Activated T-helper 1 cell treated with anti-CD3 and anti-CD28 coated beads, Interleukin-12 subunit alpha, Interleukin-12 subunit beta, Interleukin-2, Interleukin-4 antibody, amounts not matched to agents 30 ng/mL and 10 ng/mL and 1 ng/mL, durations not matched to agents 14 hours and 24 hours and 36 hours (primary cell): ENCODE results near the gene C2CD4A. TPM values are rescaled to one million over a fixed set of nuclear protein-coding genes. Genes with fewer than 3 reads are reported as not detected.

ENCODE experiments used
- DNase-seq: peaks from one replicate; pipeline ENCODE4 v3.0.0; 2021; ENCODE audit warnings: low spot score
- H3K27ac Mint-ChIP-seq: one replicate; pipeline ENCODE4 v1.8.0; 2021; ENCODE audit warnings: mild to moderate bottlenecking, mixed read lengths
- H3K27me3 Mint-ChIP-seq: one replicate; pipeline ENCODE4 v1.8.0; 2022; ENCODE audit warnings: mild to moderate bottlenecking, moderate library complexity, mixed read lengths; ENCODE audit not compliant: insufficient read depth
- H3K36me3 Mint-ChIP-seq: one replicate; pipeline ENCODE4 v1.8.0; 2021; ENCODE audit warnings: low read depth, mixed read lengths
- H3K4me1 Mint-ChIP-seq: one replicate; pipeline ENCODE4 v1.8.0; 2021; ENCODE audit warnings: low read depth, mixed read lengths
- H3K4me3 Mint-ChIP-seq: one replicate; pipeline ENCODE4 v1.8.0; 2021; ENCODE audit warnings: mild to moderate bottlenecking, moderate library complexity, mixed read lengths
- H3K9me3 Mint-ChIP-seq: one replicate; pipeline ENCODE4 v1.8.0; 2021; ENCODE audit warnings: mixed read lengths
- intact Hi-C: fragments of 100-400 bp; cut with micrococcal nuclease; formaldehyde crosslinking; loops from one replicate; pipeline ENCODE4 v1.15.1; 2024
- total RNA-seq: library from RNA; stranded (reverse); gene quantifications from 2 replicates; pipeline ENCODE4 v1.2.3, GENCODE V29; 2022

The C2CD4A gene
- total RNA-seq, 1 donor from 2014 or later, result 0.13 TPM

- Mint-ChIP-seq H3K4me1 (peaks cover 22% of the 10 kb centered on the region), H3K9me3 (no peaks in the 10 kb centered on the region), H3K27me3 (peaks cover 44% of the 10 kb centered on the region), H3K27ac (peak overlapping the region; percentile 47), H3K36me3 (peaks cover 2% of the 10 kb centered on the region), H3K4me3 (peak overlapping the region; percentile 78)
- intact Hi-C loops, result loop anchor here (1.0 to 5.0 kb wide), 3 partner anchors 7 to 85 kb away; partner anchors contain the start of gene VPS13C
- peak; percentile 11 for DNase-seq
Measured at GRCh38 chr15:62067448-62068044, 769 bp downstream of the C2CD4A start.

GRCh38 chr15:62068071-62068809 lies 1.5 kb downstream of the C2CD4A start:
- Mint-ChIP-seq H3K4me3 (peak overlapping the region; percentile 81), H3K4me1 (peaks cover 22% of the 10 kb centered on the region), H3K36me3 (peaks cover 2% of the 10 kb centered on the region), H3K27me3 (peaks cover 47% of the 10 kb centered on the region), H3K9me3 (no peaks in the 10 kb centered on the region), H3K27ac (peak overlapping the region; percentile 76)
- DNase-seq, result peak; percentile 2
- intact Hi-C loops, result loop anchor here (1.0 to 5.0 kb wide), 3 partner anchors 8 to 84 kb away; partner anchors contain the start of gene VPS13C

GRCh38 chr15:62068810-62069167 lies 2.0 kb downstream of the C2CD4A start:
- peaks cover 22% of the 10 kb centered on the region for H3K4me1 Mint-ChIP-seq
- peaks cover 49% of the 10 kb centered on the region for H3K27me3 Mint-ChIP-seq
- no peak for DNase-seq
- H3K27ac Mint-ChIP-seq, result peak overlapping the region; percentile 76
- intact Hi-C loops, result loop anchor here (1.0 to 5.0 kb wide), 3 partner anchors 8 to 84 kb away; partner anchors contain the start of gene VPS13C
- H3K36me3 Mint-ChIP-seq, result peaks cover 2% of the 10 kb centered on the region
- peak overlapping the region; percentile 81 for H3K4me3 Mint-ChIP-seq
- no peaks in the 10 kb centered on the region for H3K9me3 Mint-ChIP-seq

- Mint-ChIP-seq H3K27me3 (peaks cover 52% of the 10 kb centered on the region), H3K9me3 (no peaks in the 10 kb centered on the region), H3K27ac (no peak overlapping the region), H3K4me3 (no peak overlapping the region), H3K36me3 (peaks cover 2% of the 10 kb centered on the region), H3K4me1 (peaks cover 22% of the 10 kb centered on the region)
- DNase-seq, result no peak
- intact Hi-C loops, result loop anchor here (5.0 kb wide), 2 partner anchors 53 to 83 kb away; no protein-coding TSS in a partner anchor
Measured at GRCh38 chr15:62069551-62069950, 2.8 kb downstream of the C2CD4A start.

- Mint-ChIP-seq H3K9me3 (no peaks in the 10 kb centered on the region), H3K4me3 (no peak overlapping the region), H3K27ac (no peak overlapping the region), H3K27me3 (peaks cover 36% of the 10 kb centered on the region), H3K4me1 (peaks cover 14% of the 10 kb centered on the region), H3K36me3 (no peaks in the 10 kb centered on the region)
- intact Hi-C loops, result loop anchor here (1.0 to 5.0 kb wide), 3 partner anchors 182 to 235 kb away; no protein-coding TSS in a partner anchor
- no peak for DNase-seq
Measured at GRCh38 chr15:62071711-62072308, 5.0 kb downstream of the C2CD4A start.

- H3K27me3 Mint-ChIP-seq, result peaks cover 24% of the 10 kb centered on the region
- no peak overlapping the region for H3K4me3 Mint-ChIP-seq
- no peak for DNase-seq
- H3K36me3 Mint-ChIP-seq, result no peaks in the 10 kb centered on the region
- H3K4me1 Mint-ChIP-seq, result no peaks in the 10 kb centered on the region
- no peak overlapping the region for H3K27ac Mint-ChIP-seq
- H3K9me3 Mint-ChIP-seq, result no peaks in the 10 kb centered on the region
- intact Hi-C loops, result no loop called here
Measured at GRCh38 chr15:62075595-62076277, 9.0 kb downstream of the C2CD4A start.

- intact Hi-C loops, result no loop called here
- H3K4me3 Mint-ChIP-seq, result no peak overlapping the region
- H3K36me3 Mint-ChIP-seq, result no peaks in the 10 kb centered on the region
- H3K4me1 Mint-ChIP-seq, result no peaks in the 10 kb centered on the region
- DNase-seq, result no peak
- peaks cover 4% of the 10 kb centered on the region for H3K27me3 Mint-ChIP-seq
- no peak overlapping the region for H3K27ac Mint-ChIP-seq
- H3K9me3 Mint-ChIP-seq, result no peaks in the 10 kb centered on the region
Measured at GRCh38 chr15:62079594-62079993, 12.8 kb downstream of the C2CD4A start.

GRCh38 chr15:62083194-62084154 lies 16.7 kb downstream of the C2CD4A start:
- no peak for DNase-seq

GRCh38 chr15:62085740-62086139 lies 19.0 kb downstream of the C2CD4A start:
- Mint-ChIP-seq H3K27me3 (no peaks in the 10 kb centered on the region), H3K4me1 (no peaks in the 10 kb centered on the region), H3K9me3 (no peaks in the 10 kb centered on the region), H3K36me3 (no peaks in the 10 kb centered on the region), H3K27ac (no peak overlapping the region), H3K4me3 (no peak overlapping the region)
- intact Hi-C loops, result no loop called here
- no peak for DNase-seq

More at GRCh38 chr15:62083194-62084154, 16.7 kb downstream of the C2CD4A start:
- no peaks in the 10 kb centered on the region for H3K9me3 Mint-ChIP-seq
- no peaks in the 10 kb centered on the region for H3K4me1 Mint-ChIP-seq
- H3K27ac Mint-ChIP-seq, result no peak overlapping the region
- intact Hi-C loops, result no loop called here
- H3K4me3 Mint-ChIP-seq, result no peak overlapping the region
- H3K27me3 Mint-ChIP-seq, result peaks cover 2% of the 10 kb centered on the region
- no peaks in the 10 kb centered on the region for H3K36me3 Mint-ChIP-seq

GRCh38 chr15:62087671-62088352 lies 21.0 kb downstream of the C2CD4A start:
- Mint-ChIP-seq H3K36me3 (no peaks in the 10 kb centered on the region), H3K4me3 (no peak overlapping the region), H3K27ac (no peak overlapping the region), H3K4me1 (no peaks in the 10 kb centered on the region), H3K27me3 (no peaks in the 10 kb centered on the region), H3K9me3 (no peaks in the 10 kb centered on the region)
- intact Hi-C loops, result no loop called here
- DNase-seq, result no peak

GRCh38 chr15:62088353-62088693 lies 21.5 kb downstream of the C2CD4A start:
- Mint-ChIP-seq H3K27ac (no peak overlapping the region), H3K4me1 (no peaks in the 10 kb centered on the region), H3K4me3 (no peak overlapping the region), H3K27me3 (no peaks in the 10 kb centered on the region), H3K36me3 (no peaks in the 10 kb centered on the region), H3K9me3 (no peaks in the 10 kb centered on the region)
- intact Hi-C loops, result no loop called here
- no peak for DNase-seq
